Measurements from ENCODE around the gene ACAA1.

- no peak for TF ChIP-seq YY1 (IDR thresholded peaks at IDR 0.05; ENCODE audit: insufficient read depth, insufficient read length)
- TF ChIP-seq ZNF274 (IDR thresholded peaks at IDR 0.05; ENCODE audit: low read depth, low read length), result no peak
These were observed 48.5 kb downstream of the ACAA1 start for GRCh38 chr3:38088126-38089078.
